SH-SY5Y (cell line): ENCODE measurements around the gene SORT1.

Experiments
- GATA2 ChIP-seq: IDR thresholded peaks from 2 replicates; pipeline ENCODE4 v1.6.1; 2011; ENCODE audit warnings: mild to moderate bottlenecking, low read depth, low read length
- GATA3 ChIP-seq: IDR thresholded peaks from 2 replicates; pipeline ENCODE4 v1.6.1; 2011; ENCODE audit warnings: low read depth, mild to moderate bottlenecking, low read length, moderate library complexity

Gene SORT1

DNA sequence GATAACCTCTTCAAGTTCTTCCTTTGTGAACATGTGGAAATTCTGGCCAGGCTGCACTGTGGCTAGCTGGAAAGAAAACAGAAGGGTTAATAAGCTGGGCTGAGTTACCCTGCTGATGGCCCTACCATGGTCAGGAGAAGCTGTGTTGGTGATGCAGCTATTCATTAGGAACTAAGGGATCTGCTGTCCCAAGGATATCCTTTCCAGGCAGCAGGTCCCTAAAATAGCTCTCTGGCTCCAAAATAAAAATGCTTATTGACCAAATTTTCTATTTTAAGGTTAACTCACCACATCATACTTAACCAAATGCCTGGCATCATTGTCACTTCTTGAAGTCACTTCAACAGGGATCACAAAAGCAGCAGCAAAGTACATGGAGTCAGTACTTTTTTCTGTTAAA lies 4.3 kb upstream of the SORT1 start:
- no peak for TF ChIP-seq GATA2
- no peak for TF ChIP-seq GATA3

DNA sequence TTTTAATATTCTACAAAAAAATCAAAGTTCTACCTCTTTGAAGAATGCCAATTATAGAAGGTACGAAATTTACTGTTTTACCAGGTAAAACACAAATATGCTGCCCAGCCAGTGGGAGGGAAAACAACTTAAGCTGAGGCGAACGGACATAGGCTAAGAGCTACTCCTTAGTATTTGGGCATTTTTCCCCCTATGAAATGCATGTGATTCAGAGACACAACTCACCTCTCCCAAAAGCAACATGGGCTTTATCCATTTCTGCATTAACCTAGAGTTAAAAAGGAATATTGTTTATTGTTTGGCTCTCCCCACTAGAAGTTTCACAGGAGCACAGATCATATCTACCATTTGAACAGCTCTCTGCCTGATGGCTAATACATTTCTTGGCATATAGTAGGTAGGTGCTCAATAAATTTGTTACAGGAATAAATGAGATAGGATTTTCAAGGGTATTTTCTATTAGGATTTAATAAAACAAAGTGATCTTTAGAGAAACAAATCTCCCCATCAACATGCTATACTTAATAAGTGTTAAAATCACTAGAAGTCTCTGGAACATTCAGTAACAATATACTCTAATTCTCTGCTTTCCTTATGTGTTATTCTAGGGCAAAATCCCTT lies 2.4 kb upstream of the SORT1 start:
- TF ChIP-seq GATA3 (no peak), GATA2 (no peak)

DNA sequence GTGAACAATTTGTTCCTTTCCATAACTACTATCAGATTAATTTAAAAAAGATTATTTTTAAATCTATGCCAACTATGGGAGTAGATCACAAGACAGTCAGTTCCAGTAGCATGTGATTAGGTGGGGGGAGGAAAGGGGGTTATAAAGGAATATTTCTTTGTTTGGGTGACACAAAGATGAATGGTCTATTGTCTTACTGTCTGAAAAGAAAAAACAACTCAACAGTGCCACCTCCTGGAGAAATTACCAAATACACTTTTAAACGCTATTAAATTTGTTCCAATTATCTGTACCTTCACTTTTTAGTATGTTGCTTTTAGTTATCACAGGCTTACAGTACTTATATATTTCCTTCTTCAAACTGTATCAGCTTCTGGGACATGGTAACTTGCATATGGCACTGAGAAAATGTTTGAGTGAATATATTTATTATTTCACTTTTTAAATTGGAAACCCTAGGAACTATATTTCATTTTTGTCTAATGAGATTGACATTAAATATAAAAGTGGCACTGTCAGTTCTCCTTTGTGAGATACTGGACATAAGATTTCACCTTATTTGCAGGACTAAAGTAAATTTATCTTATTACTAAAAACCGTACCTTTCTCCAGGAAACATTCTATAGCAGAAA lies 1.7 kb upstream of the SORT1 start:
- TF ChIP-seq GATA3 (no peak), GATA2 (no peak)

DNA sequence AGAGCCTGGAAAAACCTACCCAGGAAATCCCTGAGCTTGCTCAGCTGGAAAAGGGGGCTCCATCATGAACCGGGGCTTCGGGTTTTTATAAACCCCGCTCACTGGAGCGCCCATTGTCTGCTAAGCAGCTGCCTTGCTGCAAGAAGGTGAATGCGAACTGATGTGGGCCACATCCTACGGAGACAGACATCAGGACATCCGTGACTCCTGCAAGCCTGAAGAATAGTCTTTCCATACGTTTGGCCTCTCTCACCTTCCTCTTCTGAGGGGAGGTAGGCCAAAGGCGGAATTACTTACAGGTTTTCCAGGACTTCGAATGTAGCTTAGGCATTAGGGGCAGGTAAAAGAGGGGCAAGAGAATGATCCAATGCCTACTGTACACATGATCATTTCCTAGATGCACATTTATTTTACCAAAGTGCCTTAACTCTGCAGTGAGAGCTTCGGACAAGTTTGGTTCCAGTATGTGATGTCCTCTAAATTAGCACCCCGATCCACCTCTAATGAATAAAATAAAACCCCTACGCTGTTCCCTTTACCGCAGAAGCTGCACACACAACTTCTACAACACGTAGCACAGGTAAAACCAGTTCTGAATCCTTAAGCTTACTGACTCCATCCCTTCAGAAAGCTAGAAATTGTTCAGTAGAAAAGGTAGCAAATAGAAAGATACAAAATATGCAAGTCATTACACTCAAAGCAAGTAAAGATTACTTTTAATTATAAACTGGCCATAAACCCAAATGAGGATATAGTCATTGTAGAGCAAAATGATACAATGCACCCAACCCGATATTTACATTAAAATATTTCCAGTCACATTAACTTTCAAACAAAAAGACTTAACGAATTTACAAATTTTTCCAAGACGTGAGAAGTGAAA lies 866 bp upstream of the SORT1 start:
- no peak for TF ChIP-seq GATA2
- no peak for TF ChIP-seq GATA3

DNA sequence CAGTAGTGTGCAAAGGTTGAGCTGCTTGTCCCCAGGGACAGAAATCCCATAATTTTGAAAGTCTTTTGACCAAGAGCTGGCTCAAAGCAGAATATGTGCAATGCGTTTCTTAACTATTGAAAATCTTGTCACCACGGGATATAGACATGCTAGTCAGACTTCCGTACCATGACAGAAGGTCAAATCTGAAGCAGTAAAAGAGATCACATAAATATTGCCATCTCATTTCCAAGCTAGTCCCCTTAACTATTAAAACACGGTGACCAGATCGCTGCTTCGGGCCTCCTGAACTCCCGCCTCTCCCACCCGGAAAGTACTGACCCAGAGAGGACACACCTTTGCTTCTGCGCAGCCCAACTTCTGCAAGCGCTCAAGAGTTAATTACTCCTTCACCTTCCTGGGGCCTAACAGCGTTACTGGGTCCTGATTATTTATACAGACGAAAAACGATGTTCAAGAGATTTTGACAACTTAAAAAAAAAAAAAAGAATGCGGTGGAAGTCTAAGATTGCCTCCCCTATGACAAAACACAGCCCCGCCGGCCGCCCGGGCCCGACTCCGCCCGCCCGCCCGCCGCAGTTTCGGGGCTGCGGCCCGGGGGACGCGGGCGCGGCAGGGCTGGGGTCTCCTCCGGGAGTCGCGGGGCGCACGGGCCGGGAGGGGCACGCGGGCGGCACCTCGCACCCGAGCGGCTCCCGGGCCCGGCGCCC lies 692 bp downstream of the SORT1 start:
- TF ChIP-seq GATA2 (no peak), GATA3 (no peak)

DNA sequence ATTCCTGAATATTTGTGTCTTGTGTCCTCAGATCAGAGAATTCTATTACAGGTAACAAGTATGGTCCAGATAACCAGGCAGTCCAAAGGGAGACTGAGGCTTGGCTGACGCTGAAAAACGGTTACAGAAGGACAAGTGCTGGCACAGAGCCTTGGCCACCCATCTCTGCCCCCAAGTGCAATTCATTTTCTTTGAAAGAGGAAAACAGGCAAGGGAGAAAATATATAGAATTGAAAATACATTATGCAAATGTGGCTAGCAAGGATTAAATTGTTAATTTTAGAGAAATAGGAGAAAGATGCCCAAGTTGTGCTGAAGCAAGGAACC lies 1.2 kb downstream of the SORT1 start:
- TF ChIP-seq GATA3 (no peak), GATA2 (no peak)

DNA sequence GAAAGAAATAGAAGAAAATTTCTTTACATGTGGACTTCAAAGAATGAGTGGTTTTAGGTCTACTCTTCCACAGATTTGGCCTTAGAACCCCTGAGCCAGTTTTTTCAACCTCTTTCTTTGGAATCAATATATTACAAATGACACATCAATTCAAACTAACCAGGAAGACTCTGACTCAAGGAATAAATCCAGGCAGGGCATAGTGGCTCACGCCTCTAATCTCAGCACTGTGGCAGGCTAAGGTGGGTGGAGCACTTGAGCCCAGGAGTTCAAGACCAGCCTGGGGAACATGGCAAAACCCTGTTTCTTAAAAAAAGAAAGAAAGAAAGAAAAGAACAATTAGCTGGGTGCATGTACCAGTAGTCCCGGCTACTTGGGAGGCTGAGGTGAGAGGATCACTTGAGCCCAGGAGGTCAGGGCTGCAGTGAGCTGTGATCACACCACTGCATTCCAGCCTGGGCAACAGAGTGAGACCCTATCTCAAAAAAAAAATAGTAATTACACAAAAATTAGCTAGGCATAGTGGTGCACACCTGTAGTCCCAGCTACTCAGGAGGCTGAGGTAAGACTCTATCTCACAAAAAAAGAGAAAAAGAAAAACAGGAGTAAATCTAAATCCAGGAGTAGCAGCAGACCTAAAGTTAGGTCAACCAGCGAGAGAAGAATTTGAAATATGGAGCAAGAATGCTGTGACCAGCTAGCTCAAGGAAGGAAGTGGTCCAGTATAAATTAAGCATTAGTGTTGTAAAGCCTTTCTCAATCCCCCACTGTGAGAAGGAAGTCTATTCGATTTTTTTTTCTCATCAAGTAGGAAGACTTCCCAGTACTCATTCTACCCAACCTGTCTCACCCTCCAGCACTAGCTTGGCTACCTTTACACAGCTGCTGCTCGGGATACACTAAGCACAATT lies 1.9 kb downstream of the SORT1 start:
- TF ChIP-seq GATA3: no peak

DNA sequence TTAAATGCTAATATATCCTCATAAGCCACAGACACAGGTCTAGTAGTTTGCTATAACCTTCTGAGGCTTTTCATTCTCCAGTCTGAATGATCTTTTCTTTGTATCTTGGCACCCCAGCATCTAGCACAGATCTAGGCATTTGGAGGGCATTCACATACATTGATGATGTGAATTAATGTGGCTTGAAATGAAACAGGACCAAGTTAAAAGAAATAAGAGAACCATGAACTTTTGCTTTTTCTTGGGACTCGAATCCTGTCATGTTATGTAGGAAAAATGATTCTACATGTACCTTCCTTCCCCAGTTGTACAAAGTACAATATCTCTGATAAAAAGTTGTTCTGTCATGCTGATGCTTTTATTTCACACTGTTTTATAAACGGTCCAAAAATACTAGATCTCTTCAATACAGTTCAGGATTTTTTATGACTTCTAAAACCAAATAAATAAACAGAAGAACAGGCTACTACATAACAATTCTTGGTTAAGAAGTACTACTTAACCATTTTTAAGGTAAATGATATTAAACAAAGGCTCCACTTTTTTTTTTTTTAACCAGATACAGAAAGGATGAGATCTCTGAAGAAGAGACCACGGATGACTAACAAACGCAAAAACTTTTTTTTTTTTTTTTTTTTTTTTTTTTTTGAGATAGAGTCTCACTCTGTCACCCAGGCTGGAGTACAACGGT lies 3.0 kb downstream of the SORT1 start:
- no peak for TF ChIP-seq GATA2
- TF ChIP-seq GATA3: no peak

DNA sequence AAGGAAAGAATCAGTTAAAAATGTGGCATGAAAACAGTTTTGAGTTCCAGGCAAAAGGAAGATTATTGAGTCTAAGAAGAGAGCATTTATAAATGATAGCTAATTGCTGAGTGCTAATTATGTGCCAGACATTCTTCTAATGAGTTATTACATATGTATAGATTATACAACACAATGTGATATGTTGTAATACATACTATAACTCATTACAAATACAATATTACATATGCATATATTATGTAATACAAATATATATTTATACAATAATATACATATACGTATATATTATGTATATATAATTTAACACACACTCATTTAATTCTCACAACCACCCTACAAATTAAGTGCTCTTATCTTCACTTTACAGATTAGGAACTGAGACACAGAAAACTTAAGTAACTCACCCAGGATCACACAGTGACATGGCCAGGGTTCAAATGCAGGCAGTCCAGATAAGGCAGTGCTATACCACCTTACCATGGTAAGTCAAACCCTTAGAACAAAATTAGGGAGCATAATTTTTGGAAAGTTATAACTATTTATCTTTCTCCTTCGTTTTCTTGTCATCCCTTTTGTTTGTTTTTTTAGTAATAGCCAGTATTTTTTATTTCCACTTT lies 4.0 kb downstream of the SORT1 start:
- no peak for TF ChIP-seq GATA2
- no peak for TF ChIP-seq GATA3

DNA sequence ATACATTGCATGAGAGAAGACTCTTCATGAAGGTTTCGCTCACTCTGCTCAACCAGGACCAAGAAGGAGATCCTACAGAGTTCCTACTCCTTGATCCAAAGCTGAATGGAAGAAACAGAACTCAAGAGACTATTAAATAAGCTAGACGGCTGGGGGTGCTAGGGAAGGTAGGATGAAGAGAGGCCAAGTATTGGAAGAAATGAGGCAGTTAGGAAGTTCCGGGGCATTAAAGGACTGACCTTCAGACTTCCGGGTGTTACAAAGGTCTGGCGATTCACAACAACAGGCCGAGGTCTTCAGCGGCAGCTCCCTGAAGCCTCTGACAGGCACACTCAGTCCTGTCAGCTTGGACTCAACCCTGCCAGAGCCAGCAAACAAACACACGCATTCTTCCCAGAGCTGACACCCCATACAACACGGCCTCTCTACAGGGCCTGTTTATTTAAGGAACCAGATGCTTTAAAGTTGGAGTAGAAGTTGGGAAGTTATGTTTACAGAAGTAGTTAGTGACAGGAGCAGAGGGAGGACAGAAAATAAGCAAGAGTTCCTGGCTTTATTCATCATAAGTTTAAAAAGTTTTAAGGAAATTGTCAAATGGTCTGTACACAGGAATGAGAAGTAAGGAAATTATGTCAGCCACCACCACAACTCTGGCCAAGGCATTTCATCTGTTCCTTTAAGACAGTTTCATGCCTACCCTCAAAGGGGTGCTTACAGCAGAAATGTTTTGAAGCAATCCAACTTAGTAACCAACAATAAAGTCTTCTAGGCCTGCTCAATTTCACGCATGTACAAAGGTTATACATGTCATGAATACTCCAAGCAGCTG lies 4.7 kb downstream of the SORT1 start:
- TF ChIP-seq GATA3 (no peak), GATA2 (no peak)

DNA sequence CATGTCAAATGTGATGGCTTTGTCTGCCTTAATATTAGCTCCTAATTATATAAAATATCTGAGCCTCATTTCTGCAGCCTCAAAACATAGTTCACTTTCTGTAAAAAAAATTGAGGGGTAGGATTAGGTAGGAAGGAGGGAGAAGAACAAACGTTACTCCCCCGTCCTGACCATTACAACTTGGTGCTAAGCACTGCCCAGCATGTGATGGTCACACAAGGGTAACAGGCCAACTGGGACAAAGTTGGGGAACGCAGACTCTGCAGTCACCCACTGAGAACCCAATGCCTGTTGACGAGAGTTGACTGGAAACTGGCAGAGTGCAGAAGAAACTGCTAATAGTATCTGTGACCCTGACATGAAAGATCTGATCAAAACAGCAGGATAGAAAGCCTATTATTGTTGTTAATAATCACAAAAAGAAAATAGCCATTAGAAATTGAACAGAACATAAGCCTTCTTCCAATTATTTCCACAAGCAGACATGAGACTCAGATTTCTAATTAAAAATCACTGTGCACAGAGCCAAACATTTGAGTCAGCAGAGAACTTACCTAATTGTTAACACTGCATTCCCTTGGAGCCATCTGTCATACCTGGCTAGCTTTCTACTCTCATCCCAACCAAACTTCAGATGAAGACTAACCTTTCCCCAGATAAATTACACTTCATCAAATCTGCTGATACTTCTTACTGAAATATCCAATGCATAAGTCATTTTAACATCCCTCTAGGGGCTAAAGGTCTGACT lies 5.5 kb downstream of the SORT1 start:
- TF ChIP-seq GATA2 (no peak), GATA3 (no peak)
